Heart left ventricle (tissue), 16 donors: Measurements from ENCODE around the gene ARL15. TPM values are rescaled to one million over a fixed set of nuclear protein-coding genes. Genes with fewer than 3 reads are reported as not detected.
A peak's percentile ranks its signal among the peaks of the same experiment; 100 is the strongest.

ENCODE experiments used
- ATAC-seq, 4 donors: fragments of 200-7000 bp; cut with Tn5 transposase; one replicate each; pipeline ENCODE4 v1.9.1; 2020 to 2022; ENCODE audit warnings: moderate library complexity in 4 of 4, mild to moderate bottlenecking in 3 of 4, moderate number of reproducible peaks in 1 of 4
- DNase-seq, 5 donors: peaks; one replicate each; pipeline ENCODE4 v3.0.0-alpha.2; 2020
- H3K27ac ChIP-seq, 12 donors: fragments of 200-600 bp; sonication (generic) in 4 of 12; one replicate each; pipeline versions ENCODE4 v1.5.0 to v1.8.0; 2016 to 2022; ENCODE audit warnings: mild to moderate bottlenecking in 2 of 12
- H3K27me3 ChIP-seq, 9 donors: fragments of 200-600 bp; sonication (generic) in 2 of 9; one replicate each; pipeline versions ENCODE4 v1.5.1 to v1.8.0; 2016 to 2022; ENCODE audit warnings: mild to moderate bottlenecking in 3 of 9
- H3K36me3 ChIP-seq, 9 donors: fragments of 200-600 bp; sonication (generic) in 2 of 9; one replicate each; pipeline versions ENCODE4 v1.5.0 to v1.8.0; 2018 to 2022; ENCODE audit warnings: mild to moderate bottlenecking in 2 of 9
- H3K4me1 ChIP-seq, 12 donors: fragments of 200-600 bp; sonication (generic) in 4 of 12; one replicate each; pipeline versions ENCODE4 v1.5.0 to v1.8.0; 2016 to 2022; ENCODE audit warnings: mild to moderate bottlenecking in 3 of 12
- H3K4me3 ChIP-seq, 12 donors: fragments of 200-600 bp; sonication (generic) in 4 of 12; one replicate each; pipeline versions ENCODE4 v1.5.0 to v1.8.0; 2017 to 2022; ENCODE audit warnings: mild to moderate bottlenecking in 9 of 12, moderate library complexity in 4 of 12
- H3K9me3 ChIP-seq, 12 donors: fragments of 200-600 bp; sonication (generic) in 4 of 12; one replicate each; pipeline versions ENCODE4 v1.5.0 to v1.8.0; 2016 to 2022; ENCODE audit warnings: mild to moderate bottlenecking in 1 of 12
- CTCF ChIP-seq, 12 donors: fragments of 200-600 bp; sonication (generic) in 4 of 12; IDR thresholded peaks; one replicate each; pipeline versions ENCODE4 v1.5.0 to v1.8.0; 2018 to 2022; ENCODE audit warnings: antibody characterized with exemption in 12 of 12, mild to moderate bottlenecking in 5 of 12
- POLR2A ChIP-seq, 2 donors: fragments of 450-650 bp; IDR thresholded peaks; one replicate each; pipeline ENCODE4 v1.6.1; 2017; ENCODE audit warnings: antibody characterized with exemption in 2 of 2, mild to moderate bottlenecking in 2 of 2, moderate library complexity in 2 of 2
- WGBS, 4 donors: extraction: QIAGEN DNeasy Blood & Tissue Kit in 2 of 4; methylation state at CpG; one replicate each; pipeline versions ENCODE4 v1.1.5 to v1.1.7; 2013 to 2018; 5-methylcytosine and 5-hydroxymethylcytosine counted together
- intact Hi-C, 10 donors: fragments of 100-400 bp; cut with DNase I; formaldehyde crosslinking; loops; one replicate each; pipeline versions ENCODE4 v1.11.1 to v1.14.2; 2022
- polyA plus RNA-seq, 2 donors: library from polyadenylated mRNA; stranded (reverse); fragments of 200-250 nt; gene quantifications; one replicate each; pipeline ENCODE4 v1.2.3, GENCODE V29; 2013
- total RNA-seq, 9 donors: library from RNA; depleted of rRNA in 2 of 9; stranded (reverse); fragments of >200 nt in 2 of 9; fragmentation: NEBNext Ultra II Directional in 3 of 9; extraction: Animal tissue kit (Norgen Biotek cat#: 25700) in 3 of 9; gene quantifications; one replicate each; pipeline versions ENCODE4 v1.1.0 to v1.2.4, GENCODE V29; 2016 to 2023
- donor health status: ischemic (EF 13 %, LVEDD 7.1; RV severe dilation, severe dysfunction).
- donor health status: healthy with polysubstance abuse.
- donor health status: DM: no; HTN: yes; CAD: no.
- donor health status: DM: no; HTN: no; CAD: no.
- donor health status: ischemic (EF 25% LVEDD 6.9; RV normal size, moderate dysfunction).
- donor health status: ischemic (EF 25% LVEDD 5.7; RV mildly dilated, moderate dysfunction).
- donor health status: healthy.
- donor health status: DM: yes; HTN: yes; CAD: no.
- donor health status: ischemic (EF 35%, LVEDD 5.7; RV mildly dilated, moderate dysfunction).
- donor health status: nonischemic (EF 11% LVEDD 7.7; RV severe dilation, severe dysfunction).
- donor health status: DM: yes; HTN: yes; CAD: no.
- donor health status: PGD.
- donor health status: ischemic (EF 29% LVEDD 5.4; RV normal size, mild dysfunction).
- donor health status: nonischemic (EF 23%, LVEDD 6.1; RV moderate dilation, normal function).

Gene ARL15
- total and polyA plus RNA-seq, 11 donors: 7.1 to 35.0 (median 23.2) TPM

- Histone ChIP-seq H3K27me3 (no peaks in the 10 kb centered on the region), H3K27ac (no peak overlapping the region), H3K4me3 (no peak overlapping the region), H3K4me1 (peaks cover 0 to 41% (median 28%) of the 10 kb centered on the region in 12 donors), H3K36me3 (peaks cover 0 to 7% (median 0%) of the 10 kb centered on the region in 9 donors), H3K9me3 (no peaks in the 10 kb centered on the region)
- ATAC-seq: peak in 1 of 4 donors; percentile 38
- TF ChIP-seq CTCF (IDR thresholded peaks at IDR 0.05) (no peak), POLR2A (IDR thresholded peaks at IDR 0.05) (no peak)
- 34 to 46% (median 42%) methylated on average over 1 of the region's 1 CpG for WGBS, 4 donors
- DNase-seq: no peak
- intact Hi-C loops: no loop called here
These were observed 159.5 kb downstream of the ARL15 start for GRCh38 chr5:54150841-54151240.

- Histone ChIP-seq H3K27ac (no peak overlapping the region), H3K4me1 (peaks cover 0 to 43% (median 28%) of the 10 kb centered on the region in 12 donors), H3K4me3 (no peak overlapping the region), H3K36me3 (peaks cover 0 to 2% (median 0%) of the 10 kb centered on the region in 9 donors), H3K27me3 (no peaks in the 10 kb centered on the region), H3K9me3 (no peaks in the 10 kb centered on the region)
- TF ChIP-seq CTCF (IDR thresholded peaks at IDR 0.05) (no peak), POLR2A (IDR thresholded peaks at IDR 0.05) (no peak)
- WGBS, 4 donors: 83 to 91% (median 85%) methylated on average over 2 of the region's 2 CpGs
- intact Hi-C loops: no loop called here
- ATAC-seq (no peak), DNase-seq (no peak)
These were observed 161.5 kb downstream of the ARL15 start for GRCh38 chr5:54148858-54149257.

- 59 to 72% (median 71%) methylated on average over 6 of the region's 6 CpGs for WGBS, 4 donors
- DNase-seq: no peak
- no peak overlapping the region for H3K4me3 ChIP-seq
- H3K36me3 ChIP-seq: no peaks in the 10 kb centered on the region
- H3K4me1 ChIP-seq: peaks cover 0 to 43% (median 28%) of the 10 kb centered on the region in 12 donors
- no peak for ATAC-seq
- TF ChIP-seq POLR2A (IDR thresholded peaks at IDR 0.05) (no peak), CTCF (IDR thresholded peaks at IDR 0.05) (peak in 3 of 12 donors; percentile 14 to 34 (median 25))
- H3K27ac ChIP-seq: no peak overlapping the region
- intact Hi-C loops: no loop called here
- H3K9me3 ChIP-seq: no peaks in the 10 kb centered on the region
- no peaks in the 10 kb centered on the region for H3K27me3 ChIP-seq
These were observed 162.1 kb downstream of the ARL15 start for GRCh38 chr5:54148067-54148845.

- Histone ChIP-seq H3K9me3 (no peaks in the 10 kb centered on the region), H3K27ac (peak overlapping the region in 6 of 12 donors; percentile 1 to 30 (median 11)), H3K27me3 (no peaks in the 10 kb centered on the region), H3K4me3 (no peak overlapping the region), H3K36me3 (no peaks in the 10 kb centered on the region), H3K4me1 (peaks cover 0 to 43% (median 28%) of the 10 kb centered on the region in 12 donors)
- WGBS, 4 donors: 6 to 21% (median 16%) methylated on average over 1 of the region's 1 CpG
- TF ChIP-seq POLR2A (IDR thresholded peaks at IDR 0.05) (no peak), CTCF (IDR thresholded peaks at IDR 0.05) (no peak)
- ATAC-seq (peak; percentile 65 to 92 (median 86)), DNase-seq (no peak)
- intact Hi-C loops: no loop called here
These were observed 163.5 kb downstream of the ARL15 start for GRCh38 chr5:54146916-54147315.
